K562 (cell line): Measurements from ENCODE around the gene ADM5. TPM values are rescaled to one million over a fixed set of nuclear protein-coding genes. Genes with fewer than 3 reads are reported as not detected.

Source experiments
- CREB3 ChIP-seq: fragments of 450-650 bp; conservative IDR thresholded peaks from 2 replicates; pipeline ENCODE4 v1.6.1; 2016; ENCODE audit warnings: missing genetic modification characterization, low read depth, mild to moderate bottlenecking, missing compliant biosample characterization, moderate library complexity
- DACH1 ChIP-seq: fragments of 450-650 bp; IDR thresholded peaks from 2 replicates; pipeline ENCODE4 v1.6.1; 2018; ENCODE audit not compliant: partially characterized antibody
- ETV5 ChIP-seq: sonication (generic); formaldehyde crosslinking; IDR thresholded peaks from 2 replicates; pipeline ENCODE4 v1.4.0; 2020; ENCODE audit warnings: low read depth, mild to moderate bottlenecking, missing genetic modification reagents
- FOXA3 ChIP-seq, 2 experiments: fragments of 450-650 bp in 1 of 2; sonication (generic) in 1 of 2; formaldehyde crosslinking; IDR thresholded peaks in 1 of 2; conservative IDR thresholded peaks in 1 of 2; 2 replicates each; pipeline versions ENCODE4 v1.4.0 to v1.8.0; 2020 to 2022; ENCODE audit warnings: mild to moderate bottlenecking in 2 of 2, missing genetic modification reagents in 1 of 2
- HBP1 ChIP-seq: fragments of 450-650 bp; formaldehyde crosslinking; IDR thresholded peaks from 2 replicates; pipeline ENCODE4 v1.4.0; 2022; ENCODE audit warnings: missing genetic modification characterization
- MEIS2 ChIP-seq: fragments of 450-650 bp; IDR thresholded peaks from 2 replicates; pipeline ENCODE4 v1.6.1; 2014; ENCODE audit warnings: mild to moderate bottlenecking; ENCODE audit not compliant: partially characterized antibody
- MTA3 ChIP-seq: fragments of 450-650 bp; formaldehyde crosslinking; IDR thresholded peaks from 2 replicates; pipeline ENCODE4 v1.6.1; 2017; ENCODE audit warnings: mild to moderate bottlenecking, borderline replicate concordance
- NFATC3 ChIP-seq: fragments of 450-650 bp; IDR thresholded peaks from 2 replicates; pipeline ENCODE4 v1.6.1; 2017; ENCODE audit warnings: mild to moderate bottlenecking
- PBX2 ChIP-seq, 2 experiments: IDR thresholded peaks in 1 of 2; conservative IDR thresholded peaks in 1 of 2; 2 replicates each; pipeline ENCODE4 v1.6.1; 2016; ENCODE audit warnings: low read depth in 2 of 2, mild to moderate bottlenecking in 1 of 2, missing compliant biosample characterization in 1 of 2, missing genetic modification characterization in 1 of 2, moderate library complexity in 1 of 2
- PTRF ChIP-seq: fragments of 450-650 bp; IDR thresholded peaks from 2 replicates; pipeline ENCODE4 v1.6.1; 2016; ENCODE audit warnings: mild to moderate bottlenecking, missing genetic modification characterization, missing compliant biosample characterization
- PYGO2 ChIP-seq: fragments of 450-650 bp; IDR thresholded peaks from 2 replicates; pipeline ENCODE4 v1.6.1; 2016; ENCODE audit warnings: mild to moderate bottlenecking, missing genetic modification characterization, moderate library complexity, missing compliant biosample characterization
- TAL1 ChIP-seq: fragments of 450-650 bp; IDR thresholded peaks from 2 replicates; pipeline ENCODE4 v1.6.1; 2016; ENCODE audit warnings: mild to moderate bottlenecking
- ZKSCAN1 ChIP-seq: fragments of 150-350 bp; IDR thresholded peaks from 2 replicates; pipeline ENCODE4 v1.6.1; 2016; ENCODE audit warnings: low read depth, low read length
- ZNF124 ChIP-seq: sonication (generic); formaldehyde crosslinking; IDR thresholded peaks from 2 replicates; pipeline ENCODE4 v1.8.1; 2022; ENCODE audit warnings: missing genetic modification reagents
- ZNF282 ChIP-seq: sonication (generic); formaldehyde crosslinking; IDR thresholded peaks from 2 replicates; pipeline ENCODE4 v1.8.1; 2023; ENCODE audit warnings: missing genetic modification reagents
- ZNF830 ChIP-seq: fragments of 250-450 bp; sonication (Bioruptor Pico); IDR thresholded peaks from 2 replicates; pipeline ENCODE4 v1.5.0; 2021; ENCODE audit warnings: mild to moderate bottlenecking
- polyA plus RNA-seq, 8 experiments: library from polyadenylated mRNA; depleted of rRNA in 4 of 8; stranded (reverse) in 5 of 8; unstranded in 3 of 8; fragments of >200 nt; fragmentation: Nextera tagmentation in 2 of 8; fragmentation: Illumina TruSeq in 1 of 8; extraction: Ambion mirVana in 2 of 8; extraction: Trizol in 1 of 8; gene quantifications; 2 replicates each; pipeline versions ENCODE4 v1.2.1 to v1.2.3, GENCODE V29; 2011 to 2014; ENCODE audit warnings: inconsistent platforms in 1 of 8, missing spikeins in 1 of 8
- total RNA-seq, 7 experiments: library from RNA; depleted of rRNA in 6 of 7; stranded (reverse); fragments of >200 nt in 6 of 7; fragmentation: Illumina TruSeq in 2 of 7; extraction: Trizol in 2 of 7; gene quantifications; 2 replicates each; pipeline versions ENCODE4 v1.2.1 to v1.2.3, GENCODE V29; 2011 to 2021; ENCODE audit warnings: low replicate concordance in 1 of 7
- TF ChIP-seq, protein P1 (sequence below), 2 experiments: IDR thresholded peaks; 2 replicates each; pipeline ENCODE4 v1.6.1; 2011; ENCODE audit warnings: borderline replicate concordance in 1 of 2, control low read depth in 1 of 2, low read depth in 1 of 2, low read length in 1 of 2, mild to moderate bottlenecking in 1 of 2, mixed read lengths in 1 of 2, moderate library complexity in 1 of 2; ENCODE audit not compliant: insufficient read depth in 1 of 2, insufficient read length in 1 of 2, poor library complexity in 1 of 2, severe bottlenecking in 1 of 2; ENCODE audit errors: extremely low read depth in 1 of 2
- TF ChIP-seq, protein P2 (sequence below): fragments of 200-800 bp; sonication (Bioruptor generic); IDR thresholded peaks from 2 replicates; pipeline ENCODE4 v1.6.1; 2017; ENCODE audit warnings: missing genetic modification characterization, missing compliant biosample characterization

ADM5 gene
- total and polyA plus RNA-seq, 9 of the 15 experiments (the other 6 are each of a cell fraction or from before 2014, with no cell fraction given): 0.13 to 8.4 (median 2.0) TPM; not detected in 1

GRCh38 chr19:49640113-49640898, 49.1 kb upstream of the ADM5 start, which contains the start of gene RRAS (continued):
- TF ChIP-seq MTA3: peak; percentile 90
- TF ChIP-seq ZNF830 (CRISPR knock-in tag): no peak
- peak; percentile 20 for TF ChIP-seq MEIS2
- no peak for TF ChIP-seq TAL1
- TF ChIP-seq ZKSCAN1: 0 out of 2 replicates have a peak, but pooled peaks have one; percentile 10
- TF ChIP-seq, protein P1, sequence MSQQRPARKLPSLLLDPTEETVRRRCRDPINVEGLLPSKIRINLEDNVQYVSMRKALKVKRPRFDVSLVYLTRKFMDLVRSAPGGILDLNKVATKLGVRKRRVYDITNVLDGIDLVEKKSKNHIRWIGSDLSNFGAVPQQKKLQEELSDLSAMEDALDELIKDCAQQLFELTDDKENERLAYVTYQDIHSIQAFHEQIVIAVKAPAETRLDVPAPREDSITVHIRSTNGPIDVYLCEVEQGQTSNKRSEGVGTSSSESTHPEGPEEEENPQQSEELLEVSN (IDR thresholded peaks at IDR 0.05; ENCODE audit: borderline replicate concordance in 1 of 2, extremely low read depth in 1 of 2, insufficient read depth in 1 of 2, insufficient read length in 1 of 2, low read depth in 1 of 2, low read length in 1 of 2, poor library complexity in 1 of 2, severe bottlenecking in 1 of 2): peak in 1 of 2 experiments; percentile 43
- TF ChIP-seq ZNF282 (CRISPR knock-in tag): no peak
- TF ChIP-seq PYGO2: no peak
- TF ChIP-seq, protein P2, sequence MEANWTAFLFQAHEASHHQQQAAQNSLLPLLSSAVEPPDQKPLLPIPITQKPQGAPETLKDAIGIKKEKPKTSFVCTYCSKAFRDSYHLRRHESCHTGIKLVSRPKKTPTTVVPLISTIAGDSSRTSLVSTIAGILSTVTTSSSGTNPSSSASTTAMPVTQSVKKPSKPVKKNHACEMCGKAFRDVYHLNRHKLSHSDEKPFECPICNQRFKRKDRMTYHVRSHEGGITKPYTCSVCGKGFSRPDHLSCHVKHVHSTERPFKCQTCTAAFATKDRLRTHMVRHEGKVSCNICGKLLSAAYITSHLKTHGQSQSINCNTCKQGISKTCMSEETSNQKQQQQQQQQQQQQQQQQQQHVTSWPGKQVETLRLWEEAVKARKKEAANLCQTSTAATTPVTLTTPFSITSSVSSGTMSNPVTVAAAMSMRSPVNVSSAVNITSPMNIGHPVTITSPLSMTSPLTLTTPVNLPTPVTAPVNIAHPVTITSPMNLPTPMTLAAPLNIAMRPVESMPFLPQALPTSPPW (CRISPR knock-in tag): peak; percentile 83
- no peak for TF ChIP-seq HBP1 (CRISPR knock-in tag)
- no peak for TF ChIP-seq PTRF
- TF ChIP-seq ZNF124 (CRISPR knock-in tag): no peak
- TF ChIP-seq ETV5 (CRISPR knock-in tag): peak; percentile 93
- peak in 1 of 2 experiments; percentile 27; a peak in 1 of 4 replicates for TF ChIP-seq FOXA3 (CRISPR knock-in tag; conservative IDR thresholded peaks at IDR 0.05 in 1 of 2, IDR thresholded peaks at IDR 0.05 in 1 of 2)
- no peak for TF ChIP-seq DACH1
- no peak for TF ChIP-seq CREB3
- no peak for TF ChIP-seq PBX2 (CRISPR knock-in tag; IDR thresholded peaks at IDR 0.05; ENCODE audit: low read depth)
- TF ChIP-seq PBX2 (tag; conservative IDR thresholded peaks at IDR 0.05; ENCODE audit: low read depth): no peak
- no peak for TF ChIP-seq NFATC3
